Calu3 (cell line): ENCODE measurements around the gene NDST1. TPM values are rescaled to one million over a fixed set of nuclear protein-coding genes. Genes with fewer than 3 reads are reported as not detected.
A peak's percentile ranks its signal among the peaks of the same experiment; 100 is the strongest.

Experiments
- BruUV-seq: library from RNA; stranded (reverse); fragments of 400-500 nt; replicated peaks from 2 replicates; lab custom pipeline; 2021; lab: Mats Ljungman, UMichigan
- CTCF ChIA-PET: fragments of 300-600 bp; sonication (Branson Sonifier 250); formaldehyde crosslinking; loops from one replicate; lab custom pipeline; 2022; ENCODE audit warnings: antibody characterized with exemption; lab: Charles Lee
- DNase-seq: peaks from one replicate; pipeline ENCODE4 v3.0.0; 2022
- H3K27ac Mint-ChIP-seq: one replicate; pipeline ENCODE4 v1.8.0; 2022; ENCODE audit warnings: mixed read lengths; ENCODE audit not compliant: unreplicated experiment
- H3K27me3 Mint-ChIP-seq: one replicate; pipeline ENCODE4 v1.8.0; 2022; ENCODE audit warnings: mixed read lengths; ENCODE audit not compliant: unreplicated experiment
- H3K36me3 Mint-ChIP-seq: one replicate; pipeline ENCODE4 v1.8.0; 2022; ENCODE audit warnings: mild to moderate bottlenecking, moderate library complexity, mixed read lengths; ENCODE audit not compliant: insufficient read depth, unreplicated experiment
- H3K4me1 Mint-ChIP-seq: one replicate; pipeline ENCODE4 v1.8.0; 2022; ENCODE audit warnings: mild to moderate bottlenecking, low read depth, mixed read lengths; ENCODE audit not compliant: unreplicated experiment
- H3K4me3 Mint-ChIP-seq: one replicate; pipeline ENCODE4 v1.8.0; 2022; ENCODE audit warnings: mild to moderate bottlenecking, low read depth, moderate library complexity, mixed read lengths; ENCODE audit not compliant: unreplicated experiment
- H3K9me3 Mint-ChIP-seq: one replicate; pipeline ENCODE4 v1.8.0; 2022; ENCODE audit warnings: low read depth, mixed read lengths; ENCODE audit not compliant: unreplicated experiment
- CTCF ChIP-seq: fragments of 200-600 bp; IDR thresholded peaks from one replicate; pipeline ENCODE4 v1.8.0; 2022; ENCODE audit warnings: antibody characterized with exemption; ENCODE audit not compliant: unreplicated experiment
- intact Hi-C: fragments of 100-400 bp; cut with micrococcal nuclease; formaldehyde crosslinking; loops from one replicate; pipeline ENCODE4 v1.10.0; 2022; ENCODE audit not compliant: unreplicated experiment
- total RNA-seq: library from RNA; stranded (reverse); gene quantifications from 2 replicates; pipeline ENCODE4 v1.2.3, GENCODE V29; 2022

The NDST1 gene
- total RNA-seq, 1 experiment from 2014 or later: 72.6 TPM

GRCh38 chr5:150559088-150559487, 51.2 kb downstream of the NDST1 start:
- no peak for TF ChIP-seq CTCF
- Mint-ChIP-seq H3K36me3 (peaks cover 20% of the 10 kb centered on the region), H3K4me3 (no peak overlapping the region), H3K4me1 (peaks cover 8% of the 10 kb centered on the region), H3K27ac (no peak overlapping the region), H3K9me3 (no peaks in the 10 kb centered on the region), H3K27me3 (no peaks in the 10 kb centered on the region)
- DNase-seq: no peak
- CTCF ChIA-PET: interaction anchor here (0.7 to 2.1 kb wide), 3 partner anchors 18 to 225 kb away, joined by 3 to 6 read pairs (median 6); no protein-coding TSS in a partner anchor
- BruUV-seq: no TSS peak
- intact Hi-C loops: no loop called here

GRCh38 chr5:150559701-150560100, 51.8 kb downstream of the NDST1 start:
- intact Hi-C loops: loop anchor here (2.0 to 5.0 kb wide), 2 partner anchors 83 to 101 kb away; partner anchors contain the start of gene SYNPO
- no TSS peak for BruUV-seq
- TF ChIP-seq CTCF: no peak
- H3K9me3 Mint-ChIP-seq: no peaks in the 10 kb centered on the region
- H3K27me3 Mint-ChIP-seq: no peaks in the 10 kb centered on the region
- H3K36me3 Mint-ChIP-seq: peaks cover 20% of the 10 kb centered on the region
- H3K27ac Mint-ChIP-seq: no peak overlapping the region
- no peak for DNase-seq
- H3K4me1 Mint-ChIP-seq: peaks cover 8% of the 10 kb centered on the region
- no peak overlapping the region for H3K4me3 Mint-ChIP-seq
- CTCF ChIA-PET: interaction anchor here (0.7 to 2.2 kb wide), 10 partner anchors 17 to 224 kb away, joined by 3 to 12 read pairs (median 5); partner anchors contain the start of genes DCTN4 and RBM22

- CTCF ChIA-PET: interaction anchor here (0.7 to 2.2 kb wide), 11 partner anchors 9 to 223 kb away, joined by 3 to 12 read pairs (median 4); partner anchors contain the start of genes DCTN4 and RBM22
- peak; percentile 95 for DNase-seq
- peaks cover 20% of the 10 kb centered on the region for H3K36me3 Mint-ChIP-seq
- H3K27me3 Mint-ChIP-seq: no peaks in the 10 kb centered on the region
- no peaks in the 10 kb centered on the region for H3K9me3 Mint-ChIP-seq
- H3K4me3 Mint-ChIP-seq: no peak overlapping the region
- no TSS peak for BruUV-seq
- peak overlapping the region; percentile 86 for H3K27ac Mint-ChIP-seq
- intact Hi-C loops: loop anchor here (1.0 to 5.0 kb wide), 6 partner anchors 82 to 287 kb away; partner anchors contain the start of gene SYNPO
- peak; percentile 79 for TF ChIP-seq CTCF
- peaks cover 8% of the 10 kb centered on the region for H3K4me1 Mint-ChIP-seq
Observed at GRCh38 chr5:150560401-150561191, 52.7 kb downstream of the NDST1 start.

GRCh38 chr5:150561192-150561512, 53.2 kb downstream of the NDST1 start:
- no peaks in the 10 kb centered on the region for H3K27me3 Mint-ChIP-seq
- no TSS peak for BruUV-seq
- no peaks in the 10 kb centered on the region for H3K9me3 Mint-ChIP-seq
- H3K36me3 Mint-ChIP-seq: peaks cover 20% of the 10 kb centered on the region
- H3K4me1 Mint-ChIP-seq: peaks cover 8% of the 10 kb centered on the region
- no peak overlapping the region for H3K4me3 Mint-ChIP-seq
- CTCF ChIA-PET: interaction anchor here (0.8 to 2.2 kb wide), 5 partner anchors 8 to 139 kb away, joined by 3 to 12 read pairs (median 4); partner anchors contain the start of gene RBM22
- no peak for TF ChIP-seq CTCF
- intact Hi-C loops: loop anchor here (1.0 to 5.0 kb wide), 6 partner anchors 81 to 286 kb away; partner anchors contain the start of gene SYNPO
- H3K27ac Mint-ChIP-seq: no peak overlapping the region
- DNase-seq: no peak
